LHCN-M2 (cell line): Measurements from ENCODE around the gene EPGN. TPM values are rescaled to one million over a fixed set of nuclear protein-coding genes. Genes with fewer than 3 reads are reported as not detected.

Experiments
- DNase-seq: peaks from one replicate; pipeline ENCODE4 v3.0.0-alpha.2; 2012; ENCODE audit warnings: low read depth
- polyA plus RNA-seq: library from polyadenylated mRNA; unstranded; fragments of >200 nt; gene quantifications from one replicate; pipeline ENCODE4 v1.2.1, GENCODE V29; 2012; ENCODE audit warnings: missing spikeins
- total RNA-seq: library from RNA; depleted of rRNA; stranded (reverse); fragments of >200 nt; gene quantifications from 2 replicates; pipeline ENCODE4 v1.2.3, GENCODE V29; 2014; rRNA removed

The EPGN gene, protein sequence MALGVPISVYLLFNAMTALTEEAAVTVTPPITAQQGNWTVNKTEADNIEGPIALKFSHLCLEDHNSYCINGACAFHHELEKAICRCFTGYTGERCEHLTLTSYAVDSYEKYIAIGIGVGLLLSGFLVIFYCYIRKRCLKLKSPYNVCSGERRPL
- 0.26 TPM in 1 of 2 replicates, not detected in the other for total RNA-seq
- not detected for polyA plus RNA-seq

- no peak for DNase-seq
Measured at GRCh38 chr4:74308215-74308614, at the start of gene EPGN. TSS of gene EPGN (plus strand) at chr4:74308470. CDS start at chr4:74308534, 64 bp downstream.

DNA sequence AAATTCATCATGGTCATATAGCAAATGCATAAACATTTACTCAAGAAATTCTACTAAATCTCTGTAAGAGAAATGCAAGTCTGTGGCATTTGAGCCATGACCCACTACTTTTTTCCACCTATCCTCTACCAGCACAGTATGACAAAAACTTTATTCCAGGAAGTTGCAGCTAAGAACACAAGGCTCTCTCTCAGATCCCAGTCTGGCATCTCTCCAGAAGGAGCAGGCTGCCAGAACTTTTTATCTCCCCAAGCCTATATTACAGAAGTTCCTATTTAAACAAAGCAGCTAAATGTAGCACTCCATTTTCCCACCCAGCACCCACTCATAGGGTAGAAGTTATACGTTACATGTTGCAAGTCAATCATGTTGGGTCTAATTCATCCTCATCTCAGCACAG is 49.3 kb upstream of the EPGN start:
- DNase-seq = peak; percentile 33

DNA sequence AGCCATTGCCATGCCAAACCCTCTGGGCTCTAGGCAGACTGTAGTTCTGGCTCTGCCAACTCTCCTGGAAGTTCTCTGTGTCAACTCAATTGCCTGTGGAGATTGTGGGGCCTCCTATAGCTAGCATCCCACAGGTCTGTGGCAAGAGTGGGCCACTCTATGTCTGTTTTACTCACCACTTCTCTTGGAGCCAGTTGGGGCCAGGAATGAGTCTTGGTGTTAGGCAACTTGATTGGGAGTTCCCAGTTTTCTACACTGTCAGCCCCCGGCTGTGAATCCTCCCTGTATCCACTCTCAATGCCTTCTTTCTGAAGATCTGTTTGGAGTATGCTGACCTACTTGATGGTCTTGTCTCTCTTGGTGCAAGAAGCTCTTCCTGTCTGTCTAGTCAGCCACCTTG is 48.2 kb upstream of the EPGN start:
- no peak for DNase-seq

- no peak for DNase-seq
Measured at GRCh38 chr4:74262522-74262921, 45.7 kb upstream of the EPGN start.

- DNase-seq = no peak
Measured at GRCh38 chr4:74263551-74263950, 44.7 kb upstream of the EPGN start.

DNA sequence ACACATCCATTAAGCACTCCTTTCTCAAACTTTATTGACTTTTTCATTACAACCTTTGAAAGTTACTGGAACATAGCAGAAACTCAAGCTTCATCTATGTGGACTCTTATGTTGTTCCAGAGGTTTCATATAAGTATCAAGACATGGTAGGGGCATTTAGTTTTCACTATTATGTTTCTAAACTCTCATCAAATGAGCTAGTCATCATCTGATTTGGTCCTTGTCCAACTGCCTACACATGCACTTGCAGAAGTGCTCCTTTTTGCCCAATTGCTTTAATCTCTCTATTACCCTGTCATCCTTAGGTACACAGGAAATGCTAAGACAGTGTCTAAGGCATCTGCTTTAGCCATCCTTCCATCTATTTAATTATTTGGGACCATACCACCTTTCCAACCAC is 42.2 kb upstream of the EPGN start:
- DNase-seq = no peak

DNA sequence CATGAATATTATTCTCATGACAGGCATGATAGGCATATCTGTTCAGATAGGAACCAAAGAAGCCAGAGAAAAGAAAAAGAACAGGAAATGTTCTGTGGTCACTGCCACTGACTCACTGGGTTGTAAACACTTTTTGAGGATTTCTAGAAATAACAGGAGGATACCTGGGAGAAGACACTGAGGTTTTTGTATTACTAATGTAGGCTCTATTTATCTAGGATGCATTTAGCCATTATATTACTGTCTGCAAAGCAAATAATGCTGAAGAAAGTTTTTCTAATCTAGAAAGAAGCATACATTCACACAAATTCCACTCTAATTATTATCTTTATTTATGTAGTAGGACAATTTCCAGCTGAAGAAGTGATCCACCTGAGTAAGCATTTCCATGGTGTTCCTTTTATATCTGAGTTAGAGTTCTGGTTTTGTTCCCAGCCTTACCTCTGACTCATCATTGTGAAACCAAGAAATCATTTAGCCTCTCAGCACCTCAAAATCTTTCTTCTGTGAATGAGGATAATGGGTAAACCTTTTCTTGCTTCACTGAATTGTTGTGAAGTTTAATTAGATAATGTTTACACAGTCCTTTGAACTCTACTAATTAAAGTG is 40.2 kb upstream of the EPGN start:
- DNase-seq = peak; percentile 74

DNA sequence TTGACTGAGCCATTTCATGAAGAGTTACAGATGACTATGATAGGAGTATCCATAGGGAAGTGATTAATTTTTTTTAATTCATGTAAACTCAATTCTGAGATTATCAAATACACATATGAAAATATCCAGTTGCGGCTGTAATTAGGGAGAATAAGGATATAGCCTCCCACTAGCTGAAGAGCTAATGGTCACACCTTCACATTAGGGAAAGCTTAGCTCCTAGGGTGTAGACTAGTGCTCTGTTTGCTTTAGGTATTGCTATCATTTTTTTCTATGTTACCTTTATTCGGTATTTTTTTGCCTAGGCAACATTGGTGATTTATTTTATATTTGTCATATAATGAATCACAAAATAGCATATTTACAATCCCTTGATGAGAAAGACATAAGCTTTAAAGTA is 39.6 kb upstream of the EPGN start:
- DNase-seq = no peak

GRCh38 chr4:74278490-74278889 is 29.8 kb upstream of the EPGN start:
- DNase-seq = no peak

- DNase-seq = no peak
Measured at GRCh38 chr4:74279716-74280115, 28.6 kb upstream of the EPGN start.

DNA sequence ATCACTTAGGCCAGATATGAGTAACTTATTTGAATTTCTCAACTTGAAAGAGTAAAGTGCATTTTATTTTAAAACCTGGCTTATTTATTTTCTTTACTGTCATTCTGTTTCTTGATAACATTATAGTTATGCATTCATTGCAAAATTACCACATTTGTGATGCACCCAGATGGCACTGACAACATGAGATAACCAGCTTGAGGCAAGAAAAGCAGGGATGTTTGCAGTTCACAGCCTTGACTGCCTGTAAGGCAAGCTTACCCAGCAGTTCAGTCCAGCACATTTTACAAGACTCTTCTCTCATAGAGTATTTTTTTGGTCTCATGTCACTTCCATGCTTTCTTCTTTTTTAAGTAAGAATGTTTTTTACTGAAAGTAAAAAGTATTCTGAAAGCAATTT is 25.3 kb upstream of the EPGN start:
- DNase-seq = no peak

DNA sequence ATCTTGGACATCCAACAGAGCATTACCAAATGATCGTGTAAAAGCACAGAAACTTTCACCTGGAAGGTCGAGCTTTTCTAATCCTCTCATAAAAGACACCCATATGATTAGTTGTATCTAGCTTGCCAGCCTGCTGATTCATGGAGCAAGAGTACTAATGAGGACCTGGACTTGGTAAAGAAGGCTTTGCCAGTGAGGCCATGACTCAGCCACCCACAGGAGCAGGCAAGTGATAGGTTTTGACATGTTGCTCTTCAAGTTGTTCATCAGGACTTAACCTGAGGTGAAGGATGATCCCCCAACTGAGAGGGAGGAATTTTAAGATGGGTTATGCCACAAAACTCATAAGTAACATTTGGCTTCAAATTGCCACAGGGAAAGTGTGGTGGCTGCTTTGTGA is 24.7 kb upstream of the EPGN start:
- peak; percentile 74 for DNase-seq

DNA sequence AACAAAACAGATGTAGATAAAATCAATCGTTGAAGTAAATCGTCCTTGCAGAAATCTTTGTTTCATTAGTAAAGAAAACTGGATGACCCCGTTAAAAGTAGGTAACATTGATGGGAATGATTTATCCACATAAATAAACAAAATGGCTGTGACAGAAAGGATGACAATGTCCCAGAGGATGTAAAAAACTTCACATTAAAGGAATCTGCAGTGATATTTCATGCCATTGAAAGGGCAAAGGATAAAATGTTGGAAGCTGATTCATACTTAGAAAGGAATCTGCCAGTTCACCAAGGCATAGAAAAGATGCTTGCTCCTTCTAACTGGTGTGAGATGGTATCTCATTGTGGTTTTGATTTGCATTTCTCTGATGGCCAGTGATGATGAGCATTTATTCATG is 24.2 kb upstream of the EPGN start:
- peak; percentile 77 for DNase-seq

GRCh38 chr4:74287164-74287563 is 21.1 kb upstream of the EPGN start:
- DNase-seq = no peak

GRCh38 chr4:74287791-74288190 is 20.5 kb upstream of the EPGN start:
- no peak for DNase-seq

DNA sequence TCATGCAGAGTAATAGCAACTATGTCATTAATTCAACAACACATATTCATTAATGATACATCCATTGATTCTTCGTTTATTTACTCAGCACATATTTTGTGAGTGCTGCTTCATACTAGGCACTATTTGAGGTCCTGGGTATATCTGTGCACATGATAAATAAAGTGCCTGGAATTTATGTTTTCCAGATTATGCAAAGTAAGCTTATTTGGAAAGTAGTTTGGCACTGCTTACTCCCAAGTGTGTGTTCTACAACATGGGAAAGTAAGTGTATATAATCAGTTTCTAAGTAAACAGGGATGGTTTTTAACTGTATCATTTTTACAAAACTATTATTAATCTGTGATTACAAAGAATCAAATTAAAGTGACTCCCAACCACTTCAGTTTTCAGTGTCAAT is 16.8 kb upstream of the EPGN start:
- no peak for DNase-seq

DNA sequence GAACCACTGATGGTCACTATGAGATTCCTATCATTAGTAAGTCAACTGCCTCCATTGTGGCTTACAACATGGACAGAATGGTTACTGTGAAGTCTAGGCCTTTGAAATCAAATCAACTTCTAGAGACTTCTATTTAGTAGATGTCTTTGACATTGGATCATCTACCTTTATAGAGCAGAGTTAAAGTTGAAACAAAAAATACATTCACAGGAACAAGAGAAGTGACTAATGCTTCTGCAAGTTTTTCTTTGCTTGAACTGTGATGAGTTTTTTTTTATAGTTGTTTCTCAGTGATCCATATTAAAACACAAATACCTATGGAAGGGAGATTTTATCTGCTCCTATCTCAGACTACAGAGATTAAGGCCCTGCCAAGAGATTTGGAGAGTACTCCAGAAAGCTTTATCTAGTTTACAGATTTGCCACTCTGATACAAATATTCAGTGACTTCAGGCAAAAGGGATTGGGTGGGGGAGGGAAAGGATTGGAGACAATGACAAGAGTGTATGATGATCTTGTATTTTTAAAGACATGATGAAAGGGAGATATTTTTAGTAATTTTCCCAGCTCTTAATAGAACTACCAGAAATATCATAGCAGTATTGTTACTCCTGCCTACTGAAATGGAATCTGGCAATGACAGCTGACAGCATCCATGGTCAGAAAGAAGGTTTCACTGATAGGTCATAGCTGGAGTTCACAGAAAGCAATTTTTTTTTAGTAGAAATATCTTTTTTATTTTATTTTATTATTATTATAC is 16.0 kb upstream of the EPGN start:
- DNase-seq = no peak

- DNase-seq = no peak
Measured at GRCh38 chr4:74293558-74293957, 14.7 kb upstream of the EPGN start.

DNA sequence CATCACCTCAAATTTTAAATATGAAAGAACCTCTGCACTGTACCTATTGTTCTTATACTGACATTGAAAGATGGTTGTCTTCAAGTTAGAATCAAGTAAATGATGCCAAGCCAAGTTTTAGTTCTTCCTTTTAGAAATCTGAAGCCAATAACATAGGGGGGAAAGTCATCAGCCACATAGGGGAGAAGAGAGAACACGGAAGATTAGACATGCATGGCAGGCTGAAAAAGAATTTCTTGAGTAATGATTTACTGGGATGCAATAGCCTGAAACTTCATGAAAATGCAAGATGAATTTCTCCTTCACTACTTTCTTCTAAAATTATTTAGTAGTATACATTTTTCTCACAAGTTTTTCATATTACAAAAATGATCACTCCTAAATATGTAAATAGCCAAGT is 13.6 kb upstream of the EPGN start:
- DNase-seq = no peak

DNA sequence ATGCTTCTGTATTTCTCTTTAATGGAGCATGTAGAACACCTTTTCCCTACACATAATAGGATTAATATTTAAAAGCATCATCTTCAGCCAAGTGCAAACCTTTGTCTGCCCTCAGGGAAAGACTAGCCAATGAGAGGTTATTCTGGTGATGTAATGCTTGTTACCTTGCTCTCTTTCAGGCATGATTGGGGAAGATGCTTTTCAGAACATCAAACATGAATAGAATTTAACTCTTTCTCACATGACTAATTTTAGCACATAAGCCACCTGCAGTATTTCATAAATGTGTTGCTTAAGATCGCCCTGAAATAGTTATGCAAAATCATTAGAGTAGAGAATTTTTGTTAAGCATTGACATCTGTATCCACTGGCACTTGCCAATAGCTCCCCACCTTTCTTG is 10.7 kb upstream of the EPGN start:
- no peak for DNase-seq

GRCh38 chr4:74304095-74304625 is 4.1 kb upstream of the EPGN start:
- no peak for DNase-seq

DNA sequence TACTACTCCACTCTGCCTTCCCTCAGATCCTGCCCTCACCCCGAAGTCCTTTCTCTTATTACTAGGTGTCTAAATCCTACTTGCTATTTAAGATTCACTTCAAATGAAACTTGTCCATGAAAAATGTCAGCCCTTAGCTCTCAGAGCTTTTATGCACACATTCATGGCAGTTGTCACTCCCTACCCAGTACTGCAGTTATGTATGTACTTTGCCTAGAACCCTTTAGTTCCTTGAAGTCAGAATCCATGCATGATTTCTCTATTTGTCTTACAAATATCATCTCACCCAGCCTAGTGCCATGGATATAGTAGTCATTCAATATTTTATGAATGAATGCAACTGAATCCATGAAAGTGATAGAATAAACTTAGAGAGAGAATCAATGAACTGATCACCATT is 3.3 kb upstream of the EPGN start:
- no peak for DNase-seq

GRCh38 chr4:74307170-74307569 is 1.1 kb upstream of the EPGN start:
- DNase-seq = no peak
